ENCODE data around the gene LSAMP.

GRCh38 chr3:115808816-115809215 lies 636.5 kb downstream of the LSAMP start:
- TF ChIP-seq, protein P1, sequence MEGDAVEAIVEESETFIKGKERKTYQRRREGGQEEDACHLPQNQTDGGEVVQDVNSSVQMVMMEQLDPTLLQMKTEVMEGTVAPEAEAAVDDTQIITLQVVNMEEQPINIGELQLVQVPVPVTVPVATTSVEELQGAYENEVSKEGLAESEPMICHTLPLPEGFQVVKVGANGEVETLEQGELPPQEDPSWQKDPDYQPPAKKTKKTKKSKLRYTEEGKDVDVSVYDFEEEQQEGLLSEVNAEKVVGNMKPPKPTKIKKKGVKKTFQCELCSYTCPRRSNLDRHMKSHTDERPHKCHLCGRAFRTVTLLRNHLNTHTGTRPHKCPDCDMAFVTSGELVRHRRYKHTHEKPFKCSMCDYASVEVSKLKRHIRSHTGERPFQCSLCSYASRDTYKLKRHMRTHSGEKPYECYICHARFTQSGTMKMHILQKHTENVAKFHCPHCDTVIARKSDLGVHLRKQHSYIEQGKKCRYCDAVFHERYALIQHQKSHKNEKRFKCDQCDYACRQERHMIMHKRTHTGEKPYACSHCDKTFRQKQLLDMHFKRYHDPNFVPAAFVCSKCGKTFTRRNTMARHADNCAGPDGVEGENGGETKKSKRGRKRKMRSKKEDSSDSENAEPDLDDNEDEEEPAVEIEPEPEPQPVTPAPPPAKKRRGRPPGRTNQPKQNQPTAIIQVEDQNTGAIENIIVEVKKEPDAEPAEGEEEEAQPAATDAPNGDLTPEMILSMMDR (IDR thresholded peaks at IDR 0.05): no peak
- TF ChIP-seq POLR2AphosphoS5 (IDR thresholded peaks at IDR 0.05): no peak
